Activated B cell treated with CpG ODN at 0.5 μM for 24 hours (primary cell): Measurements from ENCODE around the gene FBXO46. TPM values are rescaled to one million over a fixed set of nuclear protein-coding genes. Genes with fewer than 3 reads are reported as not detected.

Source experiments
- ATAC-seq: fragments of 200-7000 bp; cut with Tn5 transposase; one replicate; pipeline ENCODE4 v1.10.0; 2021; ENCODE audit warnings: low read depth, mild to moderate bottlenecking, moderate library complexity
- CTCF ChIA-PET: fragments of 350-600 bp; sonication (Branson Sonifier 250); formaldehyde crosslinking; loops from one replicate; lab custom pipeline; 2021; ENCODE audit warnings: antibody characterized with exemption; lab: Charles Lee
- POLR2A ChIA-PET: fragments of 350-600 bp; sonication (Branson Sonifier 250); formaldehyde crosslinking; loops from one replicate; lab custom pipeline; 2021; ENCODE audit warnings: antibody characterized with exemption; lab: Charles Lee
- DNase-seq: peaks from one replicate; pipeline ENCODE4 v3.0.0; 2022
- H3K27ac Mint-ChIP-seq: one replicate; pipeline ENCODE4 v1.8.0; 2020; ENCODE audit warnings: mixed read lengths
- H3K27me3 Mint-ChIP-seq: one replicate; pipeline ENCODE4 v1.8.0; 2021; ENCODE audit warnings: mixed read lengths
- H3K36me3 Mint-ChIP-seq: one replicate; pipeline ENCODE4 v1.8.0; 2021; ENCODE audit warnings: low read depth, mixed read lengths
- H3K4me1 Mint-ChIP-seq: one replicate; pipeline ENCODE4 v1.8.0; 2021; ENCODE audit warnings: mixed read lengths
- H3K4me3 Mint-ChIP-seq: one replicate; pipeline ENCODE4 v1.8.0; 2020; ENCODE audit warnings: mild to moderate bottlenecking, mixed read lengths
- H3K9me3 Mint-ChIP-seq: one replicate; pipeline ENCODE4 v1.8.0; 2020; ENCODE audit warnings: mixed read lengths
- CTCF ChIP-seq: fragments of 200-600 bp; IDR thresholded peaks from one replicate; pipeline ENCODE4 v1.8.0; 2022; ENCODE audit warnings: antibody characterized with exemption, mild to moderate bottlenecking
- intact Hi-C: fragments of 100-400 bp; cut with micrococcal nuclease; formaldehyde crosslinking; loops from one replicate; pipeline ENCODE4 v1.15.1; 2024
- total RNA-seq: library from RNA; stranded (reverse); gene quantifications from 2 replicates; pipeline ENCODE4 v1.2.3, GENCODE V29; 2022

The FBXO46 gene
- total RNA-seq, 1 donor from 2014 or later = 44.0 TPM

GRCh38 chr19:45777395-45777961 is 46.8 kb upstream of the FBXO46 start:
- Mint-ChIP-seq H3K27ac (no peak overlapping the region), H3K9me3 (no peaks in the 10 kb centered on the region), H3K36me3 (peaks cover 10% of the 10 kb centered on the region), H3K27me3 (peaks cover 4% of the 10 kb centered on the region), H3K4me1 (peaks cover 29% of the 10 kb centered on the region), H3K4me3 (no peak overlapping the region)
- intact Hi-C loops = loop anchor here (10.0 kb wide), 1 partner anchor 353 kb away; the partner anchor contains the start of gene ERCC1
- ATAC-seq (no peak), DNase-seq (no peak)
- ChIA-PET CTCF (no interaction called here), POLR2A (interaction anchor here (1.2 kb wide), 1 partner anchor 8 kb away, joined by 3 read pairs; the partner anchor contains the start of gene SIX5)
- no peak for TF ChIP-seq CTCF

GRCh38 chr19:45774765-45775164 is 44.1 kb upstream of the FBXO46 start:
- ATAC-seq (no peak), DNase-seq (no peak)
- Mint-ChIP-seq H3K4me3 (no peak overlapping the region), H3K9me3 (no peaks in the 10 kb centered on the region), H3K27ac (no peak overlapping the region), H3K4me1 (peaks cover 27% of the 10 kb centered on the region), H3K36me3 (peaks cover 10% of the 10 kb centered on the region), H3K27me3 (peaks cover 4% of the 10 kb centered on the region)
- intact Hi-C loops = loop anchor here (10.0 kb wide), 1 partner anchor 350 kb away; the partner anchor contains the start of gene ERCC1
- CTCF ChIA-PET = interaction anchor here (7.1 kb wide), 1 partner anchor 23 kb away, joined by 172 read pairs; no protein-coding TSS in a partner anchor
- TF ChIP-seq CTCF = no peak
- POLR2A ChIA-PET = interaction anchor here (0.7 kb wide), 1 partner anchor 85 kb away, joined by 5 read pairs; no protein-coding TSS in a partner anchor

- intact Hi-C loops = loop anchor here (10.0 kb wide), 1 partner anchor 349 kb away; the partner anchor contains the start of gene ERCC1
- Mint-ChIP-seq H3K9me3 (no peaks in the 10 kb centered on the region), H3K27me3 (no peaks in the 10 kb centered on the region), H3K4me1 (peaks cover 17% of the 10 kb centered on the region), H3K36me3 (peaks cover 10% of the 10 kb centered on the region), H3K4me3 (no peak overlapping the region), H3K27ac (no peak overlapping the region)
- CTCF ChIA-PET = interaction anchor here (7.1 kb wide), 1 partner anchor 25 kb away, joined by 172 read pairs; no protein-coding TSS in a partner anchor
- no peak for ATAC-seq
- TF ChIP-seq CTCF = no peak
- POLR2A ChIA-PET = interaction anchor here (1.1 kb wide), 1 partner anchor 19 kb away, joined by 3 read pairs; the partner anchor contains the start of gene DMWD
- DNase-seq = no peak
Observed at GRCh38 chr19:45773384-45773783, 42.7 kb upstream of the FBXO46 start.

DNA sequence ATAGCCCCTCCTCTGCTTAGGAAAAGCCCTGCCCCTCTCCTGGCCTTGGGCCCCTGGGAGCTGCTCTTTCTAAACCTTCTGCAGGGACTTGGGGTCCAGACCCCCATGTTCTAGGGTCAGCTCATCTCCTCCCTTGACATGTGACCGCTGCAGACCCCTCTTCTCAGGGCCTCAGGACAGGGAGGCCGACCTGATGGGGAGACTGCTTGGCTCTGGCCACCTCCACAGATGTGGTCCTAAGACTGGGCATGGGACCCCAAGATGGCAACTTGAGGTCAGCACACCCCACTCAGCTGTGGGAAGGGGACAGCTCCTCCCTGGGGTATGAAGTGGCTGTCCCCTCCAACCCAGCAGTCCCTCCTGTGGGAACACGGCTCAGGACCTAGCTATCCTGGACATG is 42.2 kb upstream of the FBXO46 start:
- intact Hi-C loops = loop anchor here (10.0 kb wide), 1 partner anchor 348 kb away; the partner anchor contains the start of gene ERCC1
- ChIA-PET POLR2A (interaction anchor here (1.1 kb wide), 1 partner anchor 20 kb away, joined by 3 read pairs; the partner anchor contains the start of gene DMWD), CTCF (interaction anchor here (0.9 to 7.1 kb wide), 2 partner anchors 25 to 244 kb away, joined by 3 to 172 read pairs; no protein-coding TSS in a partner anchor)
- Mint-ChIP-seq H3K4me1 (peaks cover 18% of the 10 kb centered on the region), H3K4me3 (no peak overlapping the region), H3K27me3 (no peaks in the 10 kb centered on the region), H3K27ac (no peak overlapping the region), H3K9me3 (no peaks in the 10 kb centered on the region), H3K36me3 (peaks cover 10% of the 10 kb centered on the region)
- TF ChIP-seq CTCF = no peak
- ATAC-seq = no peak
- no peak for DNase-seq
